NOMO-1 treated with DMSO at 0.1 percent for 48 hours (cell line): ENCODE data around the gene PTPRK.

Experiments
- DNase-seq: peaks from one replicate; lab custom pipeline; 2025; ENCODE audit not compliant: unreplicated experiment; lab: John Stamatoyannopoulos, UW

PTPRK gene

DNA sequence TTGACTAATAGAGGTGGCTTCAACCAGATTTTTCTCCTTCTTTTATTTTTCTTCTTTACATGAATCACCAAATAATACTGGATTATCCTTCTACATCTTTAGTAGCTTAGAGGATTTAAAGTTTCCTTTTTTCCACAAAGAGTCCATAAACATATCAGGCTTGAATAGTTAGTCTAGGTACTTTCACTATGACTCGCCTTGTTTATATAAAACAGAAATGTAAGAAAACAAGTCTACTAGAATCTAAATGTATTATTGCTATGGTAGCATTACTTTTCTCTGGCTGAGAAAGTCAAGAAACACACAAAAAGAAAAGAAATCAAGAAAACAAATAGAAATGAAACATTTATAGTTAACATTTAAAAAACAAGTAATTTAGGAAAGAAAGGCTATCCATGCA, 215.2 kb downstream of the PTPRK start:
- no peak for DNase-seq

DNA sequence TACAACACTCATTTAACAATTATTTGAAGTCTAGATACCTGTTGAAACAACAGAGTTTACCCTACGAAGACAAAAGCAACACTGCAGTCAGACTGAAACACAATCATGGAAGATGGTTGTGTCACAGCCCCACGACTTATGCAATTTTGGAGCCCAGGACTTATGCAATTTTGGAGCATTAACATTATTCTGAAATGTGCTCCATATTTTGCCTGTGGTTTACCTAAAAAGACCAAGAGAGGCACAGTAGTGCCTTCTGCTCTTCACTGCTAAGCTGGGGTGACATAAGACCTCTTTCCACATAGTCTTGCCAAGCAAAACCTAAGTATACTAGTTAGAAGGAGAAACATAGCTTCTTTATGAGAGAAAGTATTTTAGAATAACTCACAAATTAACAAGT, 216.5 kb downstream of the PTPRK start:
- peak; percentile 91 for DNase-seq

DNA sequence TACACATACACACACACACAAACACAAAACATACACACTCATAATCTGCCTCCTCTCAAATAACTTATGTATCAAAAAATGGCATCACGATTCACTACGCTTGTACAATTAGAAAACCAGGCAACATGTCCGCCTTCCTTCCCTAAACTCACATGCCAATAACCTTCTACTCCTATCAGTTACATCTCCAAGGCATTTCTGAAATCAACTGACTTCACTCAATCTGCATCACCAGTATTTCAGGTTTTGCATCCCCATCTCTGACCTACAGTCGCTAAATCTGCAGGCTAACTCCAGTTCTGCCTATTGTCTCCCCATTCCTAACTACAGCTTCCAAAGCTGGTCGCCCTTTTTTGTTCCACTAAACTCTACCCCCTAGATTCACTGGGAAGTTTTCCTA, 217.5 kb downstream of the PTPRK start:
- DNase-seq = no peak

DNA sequence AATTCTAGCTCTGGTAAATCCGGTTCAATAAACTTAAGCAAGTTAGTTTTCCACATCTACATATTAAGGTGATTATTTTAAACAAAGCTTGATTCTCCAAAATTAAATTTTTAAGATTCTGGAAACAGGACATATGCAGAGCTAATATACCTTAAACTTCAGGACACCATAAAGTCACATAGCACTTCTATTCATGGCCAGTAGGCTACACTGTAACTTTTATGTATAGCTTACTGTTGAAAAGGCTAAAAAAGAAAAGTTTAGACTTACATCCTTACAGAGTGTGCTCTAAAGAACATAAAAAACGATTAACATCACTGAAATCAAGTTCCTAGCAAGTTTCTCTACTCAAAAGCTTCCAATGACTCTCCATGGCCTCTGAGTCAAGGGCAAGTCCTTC, 224.7 kb downstream of the PTPRK start:
- DNase-seq = no peak

GRCh38 chr6:128290221-128290620, 230.2 kb downstream of the PTPRK start:
- no peak for DNase-seq

DNA sequence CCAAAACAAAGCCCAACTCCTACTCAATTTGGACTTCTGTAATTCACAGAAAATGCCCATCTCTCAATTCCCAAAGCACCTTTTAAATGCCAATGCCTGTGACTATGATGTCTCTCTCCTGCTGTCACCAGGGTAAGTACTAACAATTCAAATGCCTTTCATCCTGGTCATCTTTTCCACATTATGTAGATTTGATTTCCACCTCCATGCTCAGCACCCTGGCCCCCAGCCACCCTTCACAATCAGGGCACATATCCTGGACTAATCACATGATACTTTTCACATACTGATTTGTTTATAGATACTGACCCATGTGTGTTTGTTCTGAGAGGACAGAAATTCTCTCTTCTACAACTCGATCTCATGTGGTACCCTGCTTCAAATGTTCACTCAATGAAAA, 236.3 kb downstream of the PTPRK start:
- DNase-seq = no peak

- peak; percentile 66 for DNase-seq
Observed at GRCh38 chr6:128282961-128283360, 237.4 kb downstream of the PTPRK start.

- DNase-seq = no peak
Observed at GRCh38 chr6:128280960-128281359, 239.4 kb downstream of the PTPRK start.

DNA sequence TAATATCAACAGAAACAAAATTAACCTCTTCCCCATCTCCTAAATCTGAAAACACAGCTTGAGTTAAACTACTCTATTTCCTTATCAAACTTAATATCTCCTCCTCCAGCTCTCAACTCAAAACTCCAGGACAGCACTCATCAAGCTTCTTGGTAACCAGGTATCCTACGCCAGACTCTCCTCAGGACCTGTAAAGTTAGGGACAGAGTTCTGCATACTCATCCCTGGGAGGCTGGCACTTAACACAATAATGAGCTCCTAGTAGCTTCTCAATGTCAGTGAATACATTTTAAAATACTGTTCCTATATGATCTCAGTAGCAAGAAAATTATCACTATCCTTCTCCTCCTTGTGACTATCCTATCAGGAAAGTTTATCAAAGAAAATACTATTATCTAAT, 240.3 kb downstream of the PTPRK start:
- no peak for DNase-seq

GRCh38 chr6:128278836-128279235, 241.6 kb downstream of the PTPRK start:
- no peak for DNase-seq

DNA sequence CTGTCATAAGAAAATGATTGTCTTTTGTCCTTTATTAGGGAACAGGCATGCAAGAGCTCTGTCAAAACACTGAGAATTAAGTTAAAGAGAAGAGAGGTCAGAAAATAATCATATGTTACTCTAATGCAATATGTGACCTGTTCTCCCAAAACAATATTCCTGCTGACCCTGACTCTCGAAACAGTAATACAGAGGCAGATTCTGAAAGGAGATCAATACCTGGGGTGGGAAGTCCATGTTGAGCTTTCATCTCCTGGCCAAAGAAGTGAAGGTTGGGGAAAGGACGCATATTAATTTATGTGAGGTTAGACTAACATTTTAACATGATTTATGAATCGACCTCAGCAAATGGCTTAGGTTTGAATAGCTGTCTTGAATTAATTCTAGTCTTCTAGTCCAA, 243.0 kb downstream of the PTPRK start:
- DNase-seq = no peak

DNA sequence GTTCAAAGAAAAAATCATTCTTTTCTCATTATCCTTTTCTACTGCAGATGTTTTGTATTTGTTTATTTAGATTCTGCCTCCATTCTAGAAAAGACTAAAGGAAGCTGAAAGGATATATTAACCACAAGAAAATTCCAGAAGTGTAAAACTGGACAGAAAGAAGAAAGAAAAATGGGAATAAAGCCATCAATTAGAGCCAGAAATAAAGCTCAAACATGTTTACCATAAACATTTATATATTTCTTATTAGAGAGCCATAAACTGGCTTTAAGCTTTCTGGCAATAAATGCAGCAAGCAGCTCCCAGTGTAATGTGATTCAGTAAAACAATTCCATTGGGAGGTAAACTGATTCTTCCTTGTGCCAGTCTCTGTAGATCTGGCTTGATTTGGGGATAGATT, 244.1 kb downstream of the PTPRK start:
- DNase-seq = no peak

GRCh38 chr6:128275681-128276080, 244.7 kb downstream of the PTPRK start:
- no peak for DNase-seq

DNA sequence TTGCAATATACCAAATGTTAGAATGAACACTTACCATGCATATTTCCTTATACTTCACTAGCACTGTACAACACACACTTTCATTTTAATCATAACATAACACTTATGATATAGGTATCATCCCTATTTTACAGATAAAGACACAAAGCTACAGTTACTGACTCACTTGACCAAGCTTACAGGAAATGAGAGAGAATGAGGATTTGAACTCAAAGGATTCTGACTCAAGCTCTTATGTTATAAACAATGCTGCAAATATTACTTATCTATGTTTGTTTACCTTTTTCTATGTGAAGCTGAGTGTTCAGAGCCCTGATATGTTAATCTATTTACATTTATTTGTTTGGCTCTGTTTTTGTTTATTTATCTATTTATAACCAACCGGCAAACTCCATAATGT, 245.4 kb downstream of the PTPRK start:
- DNase-seq = no peak

DNA sequence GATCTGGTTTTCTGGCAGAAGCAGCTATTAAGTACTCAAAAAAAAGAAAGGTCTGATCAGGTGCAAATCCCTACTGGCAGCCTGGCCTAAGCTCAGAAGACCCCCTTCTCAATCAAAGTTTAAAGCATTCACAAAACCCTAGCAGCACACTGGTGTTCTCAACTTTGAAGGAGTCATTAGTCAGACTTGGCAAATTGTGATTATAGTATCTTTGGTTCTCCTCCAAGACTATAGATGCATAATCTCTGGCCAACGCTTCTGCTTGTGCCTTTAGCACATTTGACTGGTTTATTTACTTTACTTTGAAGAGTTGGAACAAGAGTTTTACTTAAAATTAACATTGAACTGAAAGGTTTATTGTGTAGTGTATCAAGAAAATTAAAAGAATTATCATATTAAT, 248.9 kb downstream of the PTPRK start:
- DNase-seq = no peak

DNA sequence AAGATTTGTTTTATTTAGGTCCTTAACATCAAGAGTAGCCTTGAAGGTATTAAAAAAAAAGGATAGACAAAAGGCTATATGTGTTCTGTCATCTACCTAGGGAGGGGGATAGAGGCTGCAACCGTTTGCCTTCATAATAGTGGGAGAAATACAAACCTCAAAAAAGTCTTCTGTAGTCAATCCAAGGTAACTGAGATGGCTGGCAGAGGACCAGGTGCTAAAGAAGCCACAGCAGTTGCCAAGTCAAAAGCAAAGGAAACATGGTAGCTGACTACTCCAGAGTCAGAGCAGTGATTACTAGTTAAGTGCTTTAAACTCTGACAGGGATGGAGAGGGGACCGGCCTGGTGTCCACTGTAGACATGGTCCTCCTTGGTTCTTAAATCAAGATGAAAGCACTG, 249.4 kb downstream of the PTPRK start:
- no peak for DNase-seq

DNA sequence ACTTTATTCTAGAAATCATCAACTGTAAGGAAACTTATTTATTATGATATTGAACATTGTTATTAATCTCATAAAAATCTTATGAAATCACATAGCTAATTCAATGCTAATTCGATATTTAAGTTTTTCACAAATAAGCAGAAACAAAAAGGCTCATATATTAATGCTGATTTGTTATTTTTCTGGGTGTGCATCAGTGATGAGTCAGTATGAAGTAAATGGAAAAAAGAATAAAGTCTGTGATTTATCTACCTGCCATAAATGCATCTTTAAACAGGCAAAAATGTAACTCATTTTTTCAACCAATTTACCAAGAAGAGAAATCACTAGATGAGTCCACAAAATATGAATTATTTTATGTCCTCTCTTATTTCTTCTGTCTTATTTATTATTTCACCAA, 253.5 kb downstream of the PTPRK start:
- no peak for DNase-seq

DNA sequence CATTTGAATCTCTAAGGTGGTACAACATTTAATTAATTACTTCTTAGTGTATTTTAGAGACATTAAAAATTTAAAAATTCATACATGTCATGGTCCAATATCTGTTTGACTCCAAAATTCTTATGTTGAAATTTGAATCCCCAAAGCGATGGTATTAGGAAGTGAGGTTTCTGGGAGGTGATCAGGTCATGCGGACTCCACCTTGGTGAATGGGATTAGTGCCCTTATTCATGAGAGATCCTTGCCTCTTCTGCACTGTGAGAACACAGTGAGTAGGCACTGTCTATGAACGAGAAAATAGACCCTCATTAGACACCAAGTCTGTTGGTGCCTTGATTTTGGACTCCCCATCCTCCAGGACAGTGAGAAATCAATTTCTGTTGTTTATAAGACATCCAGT, 254.7 kb downstream of the PTPRK start:
- no peak for DNase-seq

DNA sequence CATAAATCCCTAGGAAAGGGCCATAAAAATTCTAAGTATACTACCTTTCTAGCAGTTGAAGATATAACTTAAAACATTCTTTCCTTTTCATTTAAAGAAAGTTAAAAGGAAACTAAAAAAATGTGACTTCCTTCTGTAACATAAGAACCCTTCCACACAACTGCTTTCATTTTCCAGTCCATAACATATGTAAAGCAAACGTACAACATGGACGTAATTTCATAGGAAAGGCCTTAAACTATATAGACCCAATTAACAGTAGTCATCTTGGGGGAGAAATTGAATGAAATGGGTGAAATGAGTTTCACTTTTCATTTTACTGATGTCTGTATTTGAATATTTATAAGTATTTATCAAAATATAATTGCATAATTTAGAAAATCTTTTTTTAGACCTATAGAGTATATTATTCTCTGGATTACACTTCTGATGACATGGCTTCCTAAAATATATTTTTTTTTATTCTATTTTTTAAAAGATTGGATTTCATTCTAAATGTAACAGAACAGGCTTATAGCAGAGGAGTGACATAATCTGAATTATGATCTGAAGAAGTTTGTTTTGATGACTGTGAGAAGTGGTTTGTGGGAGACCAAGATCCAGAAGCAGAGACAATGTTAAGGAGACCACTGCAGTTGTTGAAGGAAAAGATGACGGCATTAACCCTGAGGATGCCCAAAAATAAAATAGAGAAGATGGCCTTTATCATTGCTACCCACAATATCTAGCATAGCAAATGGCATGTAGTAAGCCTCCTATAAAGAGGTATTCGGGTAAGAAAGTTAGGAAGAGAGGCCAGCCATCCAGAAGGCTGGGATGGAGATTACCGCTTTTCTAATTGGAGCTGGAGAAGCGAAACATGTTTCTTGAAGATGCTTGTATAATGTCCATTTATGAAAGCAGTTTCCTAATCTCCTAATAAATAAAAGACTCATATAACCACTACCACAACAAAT, 260.4 kb downstream of the PTPRK start:
- peak; percentile 36 for DNase-seq

GRCh38 chr6:128259029-128259724, 261.2 kb downstream of the PTPRK start:
- peak; percentile 52 for DNase-seq

DNA sequence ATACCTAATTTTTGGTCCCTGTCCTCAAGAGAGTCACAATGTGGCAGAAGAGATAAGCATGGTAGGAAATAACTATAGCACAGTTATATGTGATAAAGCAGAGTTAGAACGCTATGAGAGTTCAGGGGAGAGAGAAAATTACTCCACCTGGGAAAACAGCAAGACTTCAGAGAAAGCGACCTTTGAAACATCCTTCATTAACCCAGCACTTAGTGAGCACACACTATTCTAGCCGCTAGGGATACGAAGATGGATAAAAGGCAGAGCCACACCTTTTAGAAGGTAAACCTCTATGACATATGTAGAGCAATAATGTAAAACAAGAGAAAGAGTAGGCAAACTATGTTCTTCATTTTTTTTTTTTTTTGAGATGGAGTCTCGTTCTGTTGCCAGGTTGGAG, 264.3 kb downstream of the PTPRK start:
- DNase-seq = no peak
